Raji (cell line): Measurements from ENCODE around the gene GLYATL1B.
"Not testable (repeated sequence)": the region's sequence is repeated elsewhere in the genome, so short reads cannot be mapped to it uniquely, and the experiment has no call there.

Experiments used
- POLR2A ChIP-seq: IDR thresholded peaks from 2 replicates; pipeline ENCODE4 v1.6.1; 2011; ENCODE audit warnings: low read depth, low read length, control low read depth; ENCODE audit not compliant: insufficient read depth

Gene GLYATL1B, protein sequence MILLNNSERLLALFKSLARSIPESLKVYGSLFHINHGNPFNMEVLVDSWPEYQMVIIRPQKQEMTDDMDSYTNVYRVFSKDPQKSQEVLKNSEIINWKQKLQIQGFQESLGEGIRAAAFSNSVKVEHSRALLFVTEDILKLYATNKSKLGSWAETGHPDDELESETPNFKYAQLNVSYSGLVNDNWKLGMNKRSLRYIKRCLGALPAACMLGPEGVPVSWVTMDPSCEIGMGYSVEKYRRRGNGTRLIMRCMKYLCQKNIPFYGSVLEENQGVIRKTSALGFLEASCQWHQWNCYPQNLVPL

DNA sequence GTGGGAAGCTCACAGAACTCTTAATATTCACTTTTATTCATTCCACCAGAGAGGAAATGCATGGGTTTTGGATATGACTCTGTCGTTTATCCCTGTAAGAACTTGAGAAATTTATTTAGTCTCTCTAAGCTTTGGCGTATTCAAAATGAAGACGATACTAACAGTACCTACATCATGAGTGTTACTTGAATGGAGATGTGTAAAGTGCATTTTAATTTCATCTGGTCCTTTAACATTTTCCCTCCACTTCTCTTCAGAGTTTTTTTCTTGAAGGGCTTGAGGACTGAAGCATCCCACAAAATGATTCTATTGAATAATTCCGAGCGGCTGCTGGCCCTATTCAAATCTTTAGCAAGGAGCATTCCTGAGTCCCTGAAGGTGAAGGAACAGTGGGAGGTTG, at the start of gene GLYATL1B:
Gene GLYATL1B, plus strand, starts transcription at position 301 of the 400 bp plus-strand sequence. Its CDS starts 0 bp downstream, at position 301.
- not testable (repeated sequence) for TF ChIP-seq POLR2A

- no peak for TF ChIP-seq POLR2A
Observed at GRCh38 chr11:59040607-59041006, 45.5 kb upstream of the GLYATL1B start.

GRCh38 chr11:59053387-59053786, 32.7 kb upstream of the GLYATL1B start:
- no peak for TF ChIP-seq POLR2A

GRCh38 chr11:59062602-59063529, 23.2 kb upstream of the GLYATL1B start:
- no peak for TF ChIP-seq POLR2A

GRCh38 chr11:59069087-59069486, 17.0 kb upstream of the GLYATL1B start:
- TF ChIP-seq POLR2A = no peak

- no peak for TF ChIP-seq POLR2A
Observed at GRCh38 chr11:59076876-59077571, 9.1 kb upstream of the GLYATL1B start.

DNA sequence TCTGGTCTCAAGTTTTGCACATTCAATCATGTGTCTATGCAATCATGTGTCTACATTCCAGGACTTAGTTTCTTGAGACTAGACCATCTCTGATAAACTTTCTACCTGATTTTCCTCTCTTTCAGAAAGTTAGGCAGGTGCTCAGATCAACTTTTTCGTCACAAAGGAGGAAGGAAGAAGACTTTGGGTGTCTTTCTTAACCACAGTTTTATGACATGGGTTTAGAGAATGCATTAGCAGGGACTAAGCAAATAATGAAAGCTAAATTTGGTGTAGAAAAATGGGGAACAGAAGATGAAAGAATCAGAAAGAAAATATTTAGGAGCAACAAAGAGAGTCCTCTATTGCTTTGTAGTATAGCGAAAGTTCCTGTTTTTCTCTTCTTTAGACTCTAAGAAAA, 7.7 kb upstream of the GLYATL1B start:
- no peak for TF ChIP-seq POLR2A

- no peak for TF ChIP-seq POLR2A
Observed at GRCh38 chr11:59079086-59079485, 7.0 kb upstream of the GLYATL1B start.

- no peak for TF ChIP-seq POLR2A
Observed at GRCh38 chr11:59088162-59088561, 2.1 kb downstream of the GLYATL1B start.

GRCh38 chr11:59097113-59097708, 11.1 kb downstream of the GLYATL1B start:
- no peak for TF ChIP-seq POLR2A

- TF ChIP-seq POLR2A = no peak
Observed at GRCh38 chr11:59102259-59102765, 16.2 kb downstream of the GLYATL1B start.

DNA sequence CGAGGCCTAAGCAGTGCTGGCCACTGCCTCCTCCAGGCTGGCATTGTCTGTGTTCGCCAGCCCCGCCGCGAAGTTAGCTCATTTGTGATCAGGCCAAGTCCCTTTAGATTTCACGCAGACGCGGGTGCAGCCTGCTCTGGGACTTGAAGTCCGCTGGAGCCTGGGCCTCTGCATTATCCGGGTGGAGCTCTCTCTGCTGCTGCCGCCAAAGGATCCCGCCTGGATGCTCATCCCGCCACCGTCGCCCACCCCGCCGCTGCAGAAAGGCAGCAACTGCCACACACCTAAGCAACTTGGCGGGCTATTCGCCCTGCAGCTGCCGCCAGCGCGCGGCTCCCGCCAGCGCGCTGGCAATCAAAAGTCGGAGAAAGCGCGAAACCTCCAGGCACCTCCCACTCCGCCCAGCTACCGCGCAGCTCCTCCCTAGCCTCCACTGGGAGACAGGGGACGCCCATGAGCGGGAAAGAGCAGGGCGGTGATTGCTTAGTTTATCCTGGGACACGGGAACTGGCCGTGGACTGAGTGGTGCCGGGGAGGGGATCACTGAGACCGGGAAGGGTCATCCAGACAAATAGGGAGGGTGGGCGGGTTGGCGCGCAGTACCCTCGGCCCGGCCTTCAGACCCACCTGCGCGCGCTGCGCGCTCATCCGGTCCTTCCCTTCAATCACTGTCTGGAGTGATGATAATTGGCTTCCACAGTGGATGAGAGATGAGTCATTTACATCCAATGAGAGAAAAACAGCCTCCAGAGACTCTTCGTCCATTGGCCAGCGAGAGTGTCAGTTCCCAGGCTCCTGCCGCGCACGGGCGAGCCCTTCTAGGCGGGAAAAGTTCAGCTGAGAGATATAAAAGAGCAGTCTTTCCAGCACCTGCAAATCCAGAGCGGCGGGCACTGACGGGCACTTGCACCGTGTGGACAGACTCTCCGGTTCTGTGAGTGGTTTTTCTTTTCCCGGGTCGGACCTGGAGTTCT, 20.5 kb downstream of the GLYATL1B start, which contains the start of gene FAM111B:
Gene FAM111B, plus strand, starts transcription at position 875 of the 974 bp plus-strand sequence. CDS start 2,389 bp downstream, outside the sequence.
- peak; percentile 61 for TF ChIP-seq POLR2A

DNA sequence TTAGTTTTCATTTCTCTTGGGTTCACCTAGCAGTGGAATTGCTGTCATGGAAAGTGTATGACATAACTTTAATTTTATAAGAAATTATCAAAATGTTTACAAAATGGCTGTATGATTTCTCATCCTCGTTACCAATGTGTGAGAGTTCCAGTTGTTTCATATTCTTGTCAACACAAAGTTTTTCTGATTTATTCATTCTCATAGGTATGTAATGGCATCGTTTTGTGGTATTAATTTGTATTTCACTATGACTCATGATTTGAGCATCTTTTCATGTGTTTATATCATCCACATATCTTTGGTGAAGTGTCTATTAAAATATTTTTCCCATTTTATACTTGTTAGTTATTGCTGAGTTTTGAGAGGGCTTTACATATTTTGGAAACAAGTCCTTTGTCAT, 26.4 kb downstream of the GLYATL1B start:
- TF ChIP-seq POLR2A = no peak
